ENCODE data around the gene DAPK1.

DAPK1 gene

GRCh38 chr9:87657893-87658292, 160.2 kb downstream of the DAPK1 start (continued):
- no peak for TF ChIP-seq ZNF280D (tag by site-specific recombination; IDR thresholded peaks at IDR 0.05)

GRCh38 chr9:87658511-87658910, 160.8 kb downstream of the DAPK1 start:
- no peaks in the 10 kb centered on the region for H3K9me3 ChIP-seq (ENCODE audit: control insufficient read depth, insufficient read depth, low read depth, low read length)
- no peak for TF ChIP-seq ZNF426 (tag by site-specific recombination; IDR thresholded peaks at IDR 0.05)
- no peak for TF ChIP-seq ZNF23 (tag by site-specific recombination; IDR thresholded peaks at IDR 0.05; ENCODE audit: borderline replicate concordance)
- TF ChIP-seq OVOL3 (tag by site-specific recombination; IDR thresholded peaks at IDR 0.05) = no peak
- no peak for TF ChIP-seq ZNF704 (tag by site-specific recombination; IDR thresholded peaks at IDR 0.05)
- no peak for TF ChIP-seq ZXDB (tag by site-specific recombination; IDR thresholded peaks at IDR 0.05)
- no peak for TF ChIP-seq MYNN (tag by site-specific recombination; IDR thresholded peaks at IDR 0.05; ENCODE audit: borderline replicate concordance)
- TF ChIP-seq ZNF513 (tag by site-specific recombination; IDR thresholded peaks at IDR 0.05) = no peak
- TF ChIP-seq PRDM4 (tag by site-specific recombination; IDR thresholded peaks at IDR 0.05) = no peak
- no peak for TF ChIP-seq ZNF76 (tag by site-specific recombination; IDR thresholded peaks at IDR 0.05; ENCODE audit: borderline replicate concordance, low read depth)
- CTCF ChIA-PET = interaction anchor here (0.6 kb wide), 1 partner anchor 132 kb away, joined by 3 read pairs; no protein-coding TSS in a partner anchor
- H3K27ac ChIP-seq (ENCODE audit: extremely low read depth, low read depth, low read length) = no peak overlapping the region
- peaks cover 3% of the 10 kb centered on the region; the same call in 1 of the 2 replicates for H3K4me1 ChIP-seq (ENCODE audit: control insufficient read depth, insufficient read depth, low read length)
- POLR2A ChIA-PET = no interaction called here
- H3K4me3 ChIP-seq (ENCODE audit: low read depth, low read length) = no peak overlapping the region
- peaks cover 0 to 36% of the 10 kb centered on the region in 2 experiments; a peak in 1 of 3 replicates for H3K36me3 ChIP-seq (ENCODE audit: control insufficient read depth in 2 of 2, insufficient read depth in 1 of 2, low read length in 2 of 2)

GRCh38 chr9:87659534-87660419, 162.1 kb downstream of the DAPK1 start:
- H3K9me3 ChIP-seq (ENCODE audit: control insufficient read depth, insufficient read depth, low read depth, low read length) = no peaks in the 10 kb centered on the region
- peaks cover 0 to 38% of the 10 kb centered on the region in 2 experiments; a peak in 1 of 3 replicates for H3K36me3 ChIP-seq (ENCODE audit: control insufficient read depth in 2 of 2, insufficient read depth in 1 of 2, low read length in 2 of 2)
- ChIA-PET CTCF (no interaction called here), POLR2A (no interaction called here)
- H3K4me1 ChIP-seq (ENCODE audit: control insufficient read depth, insufficient read depth, low read length) = peaks cover 3% of the 10 kb centered on the region; the same call in 1 of the 2 replicates
- no peak overlapping the region for H3K27ac ChIP-seq (ENCODE audit: extremely low read depth, low read depth, low read length)
- H3K4me3 ChIP-seq (ENCODE audit: low read depth, low read length) = no peak overlapping the region
- TF ChIP-seq SP2 (tag by site-specific recombination; IDR thresholded peaks at IDR 0.05) (no peak), ZNF704 (tag by site-specific recombination; IDR thresholded peaks at IDR 0.05) (no peak), EGR2 (tag by site-specific recombination; IDR thresholded peaks at IDR 0.05; ENCODE audit: low read depth) (no peak), ZBTB10 (tag by site-specific recombination; IDR thresholded peaks at IDR 0.05) (no peak), ZBTB11 (tag by site-specific recombination; conservative IDR thresholded peaks at IDR 0.05; ENCODE audit: low read depth) (no peak)
